Measurements from ENCODE around the gene C6orf52. TPM values are rescaled to one million over a fixed set of nuclear protein-coding genes. Genes with fewer than 3 reads are reported as not detected.

C6orf52 gene
- total and polyA plus RNA-seq, 2 of the 13 experiments (the other 11 are each of a cell fraction or from before 2014, with no cell fraction given) = 0.50 to 0.53 TPM

- no peak for TF ChIP-seq ZNF646 (CRISPR knock-in tag; IDR thresholded peaks at IDR 0.05)
- TF ChIP-seq ZSCAN9 (CRISPR knock-in tag; IDR thresholded peaks at IDR 0.05; ENCODE audit: borderline replicate concordance) = peak; percentile 65
- 0 out of 2 replicates have a peak, but pooled peaks have one; percentile 24 for TF ChIP-seq CBFB (CRISPR knock-in tag; IDR thresholded peaks at IDR 0.05)
- no peak; the same call in 1 of the 2 replicates for TF ChIP-seq ZNF230 (CRISPR knock-in tag; IDR thresholded peaks at IDR 0.05)
- TF ChIP-seq NCOR1 (IDR thresholded peaks at IDR 0.05; ENCODE audit: borderline replicate concordance, low read length) = no peak; the same call in 1 of the 2 replicates
- no peak for TF ChIP-seq GMEB2 (CRISPR knock-in tag; IDR thresholded peaks at IDR 0.05; ENCODE audit: low read depth)
- no peak; the same call in 1 of the 2 replicates for TF ChIP-seq HMGXB3 (CRISPR knock-in tag; IDR thresholded peaks at IDR 0.05; ENCODE audit: borderline replicate concordance)
- TF ChIP-seq BHLHE40 (IDR thresholded peaks at IDR 0.05; ENCODE audit: low read length) = peak; percentile 99
- peak; percentile 90; the same call in 1 of the 2 replicates for TF ChIP-seq IRF2 (CRISPR knock-in tag; IDR thresholded peaks at IDR 0.05)
These were observed at the start of gene C6orf52, which contains the start of gene PAK1IP1 (continued) for GRCh38 chr6:10694302-10695085.
